ENCODE results near the gene PLA2G3.
"Not testable (repeated sequence)": the region's sequence is repeated elsewhere in the genome, so short reads cannot be mapped to it uniquely, and the experiment has no call there.

Gene PLA2G3

GRCh38 chr22:31122196-31122531 lies 18.1 kb downstream of the PLA2G3 start:
- DNase-seq: no peak

- DNase-seq: no peak
These were observed 18.9 kb downstream of the PLA2G3 start for GRCh38 chr22:31121403-31121802.

- DNase-seq: no peak
These were observed 19.7 kb downstream of the PLA2G3 start for GRCh38 chr22:31120642-31121041.

GRCh38 chr22:31120230-31120629 lies 20.1 kb downstream of the PLA2G3 start:
- DNase-seq: no peak

GRCh38 chr22:31119026-31119717 lies 21.1 kb downstream of the PLA2G3 start:
- no peak for DNase-seq

- DNase-seq: no peak
These were observed 22.1 kb downstream of the PLA2G3 start for GRCh38 chr22:31118046-31118820.

- not testable (repeated sequence) for DNase-seq
These were observed 27.7 kb downstream of the PLA2G3 start for GRCh38 chr22:31112547-31113091.

GRCh38 chr22:31107894-31108218 lies 32.5 kb downstream of the PLA2G3 start:
- DNase-seq: no peak

GRCh38 chr22:31107178-31107893 lies 33.0 kb downstream of the PLA2G3 start, which contains the start of gene SELENOM:
Gene SELENOM, minus strand, starts transcription at chr22:31107568. Its CDS starts 63 bp downstream, at chr22:31107505.
- DNase-seq: peak; percentile 92

GRCh38 chr22:31106731-31107177 lies 33.6 kb downstream of the PLA2G3 start:
- no peak for DNase-seq

GRCh38 chr22:31106001-31106571 lies 34.2 kb downstream of the PLA2G3 start:
- no peak for DNase-seq

- no peak for DNase-seq
These were observed 34.9 kb downstream of the PLA2G3 start for GRCh38 chr22:31105282-31105929.

- DNase-seq: peak; percentile 37
These were observed 35.4 kb downstream of the PLA2G3 start for GRCh38 chr22:31104869-31105268.

GRCh38 chr22:31103899-31104694 lies 36.2 kb downstream of the PLA2G3 start:
- no peak for DNase-seq

- no peak for DNase-seq
These were observed 37.2 kb downstream of the PLA2G3 start for GRCh38 chr22:31103111-31103510.

- DNase-seq: no peak
These were observed 37.7 kb downstream of the PLA2G3 start for GRCh38 chr22:31102441-31103081.

GRCh38 chr22:31100762-31101525 lies 39.4 kb downstream of the PLA2G3 start:
- DNase-seq: no peak

- DNase-seq: no peak
These were observed 40.2 kb downstream of the PLA2G3 start for GRCh38 chr22:31099841-31100761.

GRCh38 chr22:31099386-31099785 lies 40.9 kb downstream of the PLA2G3 start:
- no peak for DNase-seq
